GM18498 (cell line): ENCODE data around the gene BCLAF1.
A peak's percentile ranks its signal among the peaks of the same experiment; 100 is the strongest.
"Not testable (repeated sequence)": the region's sequence is repeated elsewhere in the genome, so short reads cannot be mapped to it uniquely, and the experiment has no call there.

Source experiments
- ATAC-seq: cut with Tn5 transposase; IDR thresholded peaks from one replicate; pipeline ENCODE4 v1.9.1; 2021; ENCODE audit warnings: mild to moderate bottlenecking, moderate library complexity; ENCODE audit not compliant: unreplicated experiment

The BCLAF1 gene

GRCh38 chr6:136309171-136309570, 19.5 kb upstream of the BCLAF1 start:
- ATAC-seq, result no peak

GRCh38 chr6:136308469-136308868, 18.8 kb upstream of the BCLAF1 start:
- ATAC-seq, result not testable (repeated sequence)

- ATAC-seq, result no peak
Observed at GRCh38 chr6:136307351-136307750, 17.7 kb upstream of the BCLAF1 start.

DNA sequence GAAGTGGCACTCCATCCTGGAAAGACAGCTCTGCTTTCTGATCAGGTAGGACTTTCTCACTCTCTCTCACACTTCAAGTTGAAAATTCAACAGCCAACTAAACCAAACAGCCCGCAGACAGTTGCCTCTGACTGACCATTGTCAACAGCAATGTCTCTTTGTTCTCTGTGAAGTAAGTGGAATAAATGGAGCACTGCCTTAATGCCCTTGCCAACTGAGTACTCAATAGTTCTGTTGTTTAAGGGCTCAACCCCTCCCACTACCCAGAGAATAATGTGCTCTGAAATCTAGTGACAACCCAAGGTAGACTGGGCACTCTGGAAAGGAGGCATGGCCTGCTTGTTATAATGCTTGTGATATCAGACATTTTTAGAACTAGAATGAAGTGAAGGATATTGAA, 16.8 kb upstream of the BCLAF1 start:
- no peak for ATAC-seq

DNA sequence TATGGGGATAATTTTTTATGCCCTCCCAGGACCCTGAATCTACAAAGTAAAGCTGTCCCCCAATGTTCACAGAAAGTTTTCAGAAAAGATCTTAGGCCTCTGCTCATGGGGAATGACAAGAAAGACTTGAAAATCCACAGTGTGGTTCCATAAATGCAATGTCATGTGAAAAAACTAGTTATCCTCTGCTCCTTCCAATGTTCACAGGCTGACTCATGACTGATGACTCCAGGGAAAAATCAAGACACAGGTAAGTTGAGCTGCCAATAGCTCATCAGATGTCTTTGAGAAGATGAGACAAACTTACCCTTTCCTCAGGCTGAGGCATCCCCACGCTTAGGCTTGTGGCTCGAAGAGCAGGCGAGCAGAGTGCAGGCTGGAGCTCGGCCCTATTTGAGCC, 14.8 kb upstream of the BCLAF1 start:
- no peak for ATAC-seq

- ATAC-seq, result no peak
Observed at GRCh38 chr6:136303516-136303915, 13.9 kb upstream of the BCLAF1 start.

GRCh38 chr6:136294621-136295020, 5.0 kb upstream of the BCLAF1 start:
- ATAC-seq, result no peak

DNA sequence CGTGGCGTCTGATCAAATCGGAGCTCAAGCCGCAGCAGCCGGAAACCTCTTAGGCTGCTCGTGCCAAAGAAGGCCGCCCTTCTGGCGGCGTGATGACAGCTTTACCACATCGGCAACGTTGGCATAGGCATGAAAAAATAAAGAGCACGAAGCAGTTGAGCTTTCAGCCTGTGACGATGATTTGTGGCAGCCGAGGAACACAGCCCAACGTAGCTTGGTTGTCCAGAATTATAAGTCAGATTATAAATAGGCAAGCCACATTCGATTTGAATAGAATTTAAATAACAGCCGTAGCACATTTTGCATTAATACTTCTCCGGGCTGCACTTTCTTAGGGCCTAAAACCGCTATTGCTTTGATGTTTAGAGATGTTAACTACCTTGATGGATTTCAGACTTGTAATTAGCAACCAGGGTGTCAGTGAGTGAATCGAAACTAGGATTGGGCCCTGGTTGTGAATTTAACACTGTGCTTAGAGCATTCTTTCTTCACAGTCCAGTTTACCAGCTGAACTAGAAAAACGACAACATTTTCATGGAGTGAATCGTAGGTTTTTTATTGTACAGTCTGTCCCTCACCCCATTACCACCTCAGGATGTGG, 864 bp upstream of the BCLAF1 start:
- ATAC-seq, result peak; percentile 38

GRCh38 chr6:136289327-136289578, 393 bp downstream of the BCLAF1 start:
- ATAC-seq, result peak; percentile 47

GRCh38 chr6:136288566-136289326, 900 bp downstream of the BCLAF1 start:
- ATAC-seq, result peak; percentile 37

DNA sequence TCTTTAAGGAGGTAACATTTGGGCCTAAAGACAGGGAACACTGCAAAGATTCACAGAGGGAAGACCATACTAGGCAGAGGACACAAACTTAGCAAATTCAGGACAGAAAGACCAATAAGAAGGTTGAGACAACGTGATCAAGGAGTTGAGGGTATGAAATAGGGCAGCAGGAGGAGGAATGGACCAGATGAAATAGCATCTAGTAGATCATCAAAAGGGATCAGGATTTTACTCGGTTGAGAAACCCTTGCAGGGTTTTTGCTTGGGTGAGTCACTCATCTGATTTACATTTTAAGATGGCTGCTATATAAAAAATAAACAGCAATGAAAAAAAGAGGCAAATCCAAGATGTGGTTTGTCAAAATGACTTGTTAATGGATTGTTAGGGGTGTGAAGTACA, 4.7 kb downstream of the BCLAF1 start:
- no peak for ATAC-seq

DNA sequence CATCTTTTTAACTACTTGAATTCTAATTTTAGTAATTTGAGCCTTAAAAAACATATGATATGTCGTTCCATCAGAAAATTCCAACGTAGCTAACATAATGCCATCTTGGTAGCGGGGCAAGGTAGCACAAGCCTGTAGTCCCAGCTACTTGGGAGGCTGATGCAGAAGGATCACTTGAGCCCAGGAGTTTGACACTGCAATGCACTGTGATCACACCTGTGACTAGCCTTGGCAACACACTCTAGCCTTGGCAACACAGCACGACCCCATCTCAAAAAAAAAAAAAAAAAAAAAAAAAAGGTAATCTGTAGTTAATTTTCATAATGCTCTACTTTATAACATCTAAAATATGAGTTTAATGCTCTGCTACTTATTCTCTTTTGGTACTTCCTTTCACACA, 6.7 kb downstream of the BCLAF1 start:
- ATAC-seq, result no peak

GRCh38 chr6:136280032-136280609, 9.5 kb downstream of the BCLAF1 start:
- ATAC-seq, result no peak

GRCh38 chr6:136274062-136274461, 15.6 kb downstream of the BCLAF1 start:
- no peak for ATAC-seq

- no peak for ATAC-seq
Observed at GRCh38 chr6:136265101-136265500, 24.5 kb downstream of the BCLAF1 start.

- no peak for ATAC-seq
Observed at GRCh38 chr6:136262940-136263339, 26.7 kb downstream of the BCLAF1 start.

- no peak for ATAC-seq
Observed at GRCh38 chr6:136254851-136255466, 34.7 kb downstream of the BCLAF1 start.

GRCh38 chr6:136253734-136254133, 35.9 kb downstream of the BCLAF1 start:
- ATAC-seq, result no peak

DNA sequence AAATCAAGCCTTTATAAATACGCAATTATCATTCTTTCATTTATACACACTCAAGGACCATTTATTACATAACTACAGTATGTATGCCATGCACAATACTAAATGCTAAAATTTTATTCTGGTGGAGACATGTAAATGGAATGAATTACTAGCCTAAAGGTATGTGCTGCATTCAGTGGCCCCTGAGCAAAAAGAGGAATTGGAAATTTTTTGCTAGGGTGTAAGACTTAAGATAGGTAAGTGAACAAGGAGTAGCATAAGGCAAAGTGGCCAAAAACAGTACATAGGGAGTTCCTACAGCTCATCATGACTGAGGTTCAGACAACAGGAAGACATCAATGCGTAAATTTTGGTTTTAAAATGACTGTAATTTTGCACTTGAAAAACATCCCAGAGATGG, 37.2 kb downstream of the BCLAF1 start:
- ATAC-seq, result no peak

- ATAC-seq, result no peak
Observed at GRCh38 chr6:136251394-136251793, 38.3 kb downstream of the BCLAF1 start.

DNA sequence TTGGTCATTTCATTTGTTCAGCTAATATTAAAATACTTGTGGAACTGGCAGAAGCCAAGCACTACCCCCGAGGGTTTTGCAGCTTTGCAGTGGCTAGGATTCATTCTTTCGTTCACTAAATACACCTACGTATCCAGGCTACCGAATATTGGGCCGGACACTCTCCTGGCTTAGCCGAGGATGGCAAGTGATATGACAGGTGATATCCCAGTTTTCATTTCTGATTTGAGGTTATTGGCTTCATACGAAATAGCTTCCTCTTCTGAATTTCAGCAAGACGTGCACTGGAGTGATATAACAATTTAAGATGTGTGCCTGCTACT, 39.0 kb downstream of the BCLAF1 start:
- ATAC-seq, result peak; percentile 23
